ENCODE data around the gene NAV1.
"Not testable (repeated sequence)": the region's sequence is repeated elsewhere in the genome, so short reads cannot be mapped to it uniquely, and the experiment has no call there.

NAV1 gene

GRCh38 chr1:201545851-201546492, 7.0 kb downstream of the NAV1 start:
- 37 to 38% methylated on average over 9 of the region's 9 CpGs for WGBS, 2 experiments
- Histone ChIP-seq H3K4me1 (ENCODE audit: control insufficient read depth, insufficient read depth, low read length) (peaks cover 3% of the 10 kb centered on the region), H3K27ac (ENCODE audit: insufficient read depth, low read depth, low read length, poor library complexity, severe bottlenecking) (no peak overlapping the region), H3K9me3 (ENCODE audit: control insufficient read depth, low read length) (no peaks in the 10 kb centered on the region), H3K27me3 (ENCODE audit: control insufficient read depth, insufficient read depth, low read length, poor library complexity, severe bottlenecking) (peaks cover 10% of the 10 kb centered on the region), H3K4me3 (ENCODE audit: insufficient read depth, low read depth, low read length) (no peak overlapping the region), H3K36me3 (ENCODE audit: control insufficient read depth, insufficient read depth, low read length) (no peaks in the 10 kb centered on the region)

DNA sequence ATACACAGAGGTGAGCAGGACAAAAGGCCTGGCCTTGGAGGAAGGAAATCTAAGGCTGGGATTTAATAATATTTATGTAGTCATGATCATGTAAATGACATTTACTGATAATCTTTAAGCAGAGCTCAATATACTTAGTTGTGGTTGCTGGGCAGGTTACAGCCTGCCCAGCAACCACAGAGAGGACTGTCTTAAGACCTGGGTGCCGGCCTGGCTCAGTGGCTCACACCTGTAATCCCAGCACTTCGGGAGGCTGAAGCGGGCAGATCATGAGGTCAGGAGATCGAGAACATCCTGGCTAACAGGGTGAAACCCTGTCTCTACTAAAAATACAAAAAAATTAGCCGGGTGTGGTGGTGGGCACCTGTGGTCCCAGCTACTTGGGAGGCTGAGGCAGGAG, 10.6 kb downstream of the NAV1 start:
- not testable (repeated sequence) for H3K36me3 ChIP-seq (ENCODE audit: control insufficient read depth, insufficient read depth, low read length); H3K9me3 ChIP-seq (ENCODE audit: control insufficient read depth, low read length)
- 93 to 97% methylated on average over 5 of the region's 5 CpGs for WGBS, 2 experiments

GRCh38 chr1:201551096-201551495, 12.2 kb downstream of the NAV1 start:
- Histone ChIP-seq H3K9me3 (ENCODE audit: control insufficient read depth, low read length) (no peaks in the 10 kb centered on the region), H3K27me3 (ENCODE audit: control insufficient read depth, insufficient read depth, low read length, poor library complexity, severe bottlenecking) (no peaks in the 10 kb centered on the region), H3K4me3 (ENCODE audit: insufficient read depth, low read depth, low read length) (no peak overlapping the region), H3K36me3 (ENCODE audit: control insufficient read depth, insufficient read depth, low read length) (no peaks in the 10 kb centered on the region), H3K4me1 (ENCODE audit: control insufficient read depth, insufficient read depth, low read length) (no peaks in the 10 kb centered on the region), H3K27ac (ENCODE audit: insufficient read depth, low read depth, low read length, poor library complexity, severe bottlenecking) (no peak overlapping the region)
- 94 to 97% methylated on average over 3 of the region's 3 CpGs for WGBS, 2 experiments

More for the DNA sequence above, 10.6 kb downstream of the NAV1 start:
- not testable (repeated sequence) for H3K4me1 ChIP-seq (ENCODE audit: control insufficient read depth, insufficient read depth, low read length); H3K27me3 ChIP-seq (ENCODE audit: control insufficient read depth, insufficient read depth, low read length, poor library complexity, severe bottlenecking); H3K27ac ChIP-seq (ENCODE audit: insufficient read depth, low read depth, low read length, poor library complexity, severe bottlenecking); H3K4me3 ChIP-seq (ENCODE audit: insufficient read depth, low read depth, low read length)

DNA sequence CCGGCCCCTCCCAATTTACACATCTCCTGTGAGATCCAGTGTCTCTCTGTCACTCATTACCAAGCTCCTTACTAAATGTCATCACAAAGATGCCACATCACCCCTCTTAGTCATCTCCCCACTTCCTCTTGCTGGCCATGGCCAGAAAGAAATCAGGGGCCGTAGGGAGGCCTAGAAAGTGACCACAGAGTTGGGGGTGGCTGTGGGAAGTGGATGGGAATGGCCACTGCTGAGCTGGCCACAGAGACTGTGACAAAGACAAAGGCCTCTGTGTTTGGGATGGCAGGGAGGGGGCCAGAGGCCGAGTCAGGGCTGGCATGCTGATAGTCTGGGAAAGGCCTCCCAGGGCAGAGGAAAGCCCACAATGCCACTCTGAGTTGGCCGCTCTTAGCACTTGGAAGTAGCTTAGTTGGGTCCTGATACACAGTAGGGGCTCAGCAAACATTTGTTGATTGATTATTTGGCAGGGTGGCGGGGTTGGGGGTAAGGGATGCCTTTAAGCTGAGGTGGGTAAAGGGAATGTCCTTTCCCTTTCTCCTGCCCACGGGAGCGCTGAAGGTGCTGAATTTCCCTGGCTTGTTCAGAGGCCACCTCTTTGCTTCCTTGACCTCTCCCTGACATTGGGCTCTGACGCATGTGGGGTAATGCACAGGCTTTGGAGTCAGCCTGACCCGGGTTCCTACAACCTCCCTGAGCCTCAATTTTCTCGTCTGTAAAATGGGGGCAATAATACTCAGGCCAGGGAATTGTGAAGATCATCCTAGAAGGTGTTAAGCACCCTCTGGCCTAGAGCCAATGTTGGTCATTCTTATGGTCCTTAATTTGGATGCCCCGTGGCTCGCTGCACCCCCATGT, 13.2 kb downstream of the NAV1 start:
- Histone ChIP-seq H3K4me3 (ENCODE audit: insufficient read depth, low read depth, low read length) (no peak overlapping the region), H3K27ac (ENCODE audit: insufficient read depth, low read depth, low read length, poor library complexity, severe bottlenecking) (no peak overlapping the region), H3K36me3 (ENCODE audit: control insufficient read depth, insufficient read depth, low read length) (no peaks in the 10 kb centered on the region), H3K4me1 (ENCODE audit: control insufficient read depth, insufficient read depth, low read length) (no peaks in the 10 kb centered on the region), H3K27me3 (ENCODE audit: control insufficient read depth, insufficient read depth, low read length, poor library complexity, severe bottlenecking) (no peaks in the 10 kb centered on the region), H3K9me3 (ENCODE audit: control insufficient read depth, low read length) (no peaks in the 10 kb centered on the region)
- 81 to 85% methylated on average over 12 of the region's 12 CpGs for WGBS, 2 experiments

DNA sequence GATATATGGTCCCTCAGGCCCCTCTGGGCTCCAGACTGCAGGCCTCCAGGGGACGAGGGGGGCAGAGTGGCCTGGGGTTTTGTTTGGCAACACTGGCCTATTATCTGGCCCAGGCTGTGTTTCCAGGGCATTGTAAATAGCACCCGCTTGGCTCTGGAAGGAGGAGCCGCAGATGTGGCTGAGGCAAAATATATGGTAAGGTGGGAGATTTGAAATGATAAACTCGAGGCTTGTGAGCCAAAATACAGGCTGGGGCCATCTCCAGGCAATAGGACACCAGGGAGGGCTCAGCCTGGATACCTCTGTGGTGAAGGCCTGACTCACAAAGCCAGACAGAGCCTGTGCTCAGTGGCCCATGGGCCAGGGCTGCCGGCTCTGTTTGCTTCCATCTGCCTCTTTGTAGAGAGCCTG, 14.0 kb downstream of the NAV1 start:
- no peaks in the 10 kb centered on the region for H3K4me1 ChIP-seq (ENCODE audit: control insufficient read depth, insufficient read depth, low read length)
- no peaks in the 10 kb centered on the region for H3K9me3 ChIP-seq (ENCODE audit: control insufficient read depth, low read length)
- H3K27me3 ChIP-seq (ENCODE audit: control insufficient read depth, insufficient read depth, low read length, poor library complexity, severe bottlenecking), result no peaks in the 10 kb centered on the region
- no peak overlapping the region for H3K27ac ChIP-seq (ENCODE audit: insufficient read depth, low read depth, low read length, poor library complexity, severe bottlenecking)
- 69 to 73% methylated on average over 5 of the region's 5 CpGs for WGBS, 2 experiments
- H3K36me3 ChIP-seq (ENCODE audit: control insufficient read depth, insufficient read depth, low read length), result no peaks in the 10 kb centered on the region
- no peak overlapping the region for H3K4me3 ChIP-seq (ENCODE audit: insufficient read depth, low read depth, low read length)

DNA sequence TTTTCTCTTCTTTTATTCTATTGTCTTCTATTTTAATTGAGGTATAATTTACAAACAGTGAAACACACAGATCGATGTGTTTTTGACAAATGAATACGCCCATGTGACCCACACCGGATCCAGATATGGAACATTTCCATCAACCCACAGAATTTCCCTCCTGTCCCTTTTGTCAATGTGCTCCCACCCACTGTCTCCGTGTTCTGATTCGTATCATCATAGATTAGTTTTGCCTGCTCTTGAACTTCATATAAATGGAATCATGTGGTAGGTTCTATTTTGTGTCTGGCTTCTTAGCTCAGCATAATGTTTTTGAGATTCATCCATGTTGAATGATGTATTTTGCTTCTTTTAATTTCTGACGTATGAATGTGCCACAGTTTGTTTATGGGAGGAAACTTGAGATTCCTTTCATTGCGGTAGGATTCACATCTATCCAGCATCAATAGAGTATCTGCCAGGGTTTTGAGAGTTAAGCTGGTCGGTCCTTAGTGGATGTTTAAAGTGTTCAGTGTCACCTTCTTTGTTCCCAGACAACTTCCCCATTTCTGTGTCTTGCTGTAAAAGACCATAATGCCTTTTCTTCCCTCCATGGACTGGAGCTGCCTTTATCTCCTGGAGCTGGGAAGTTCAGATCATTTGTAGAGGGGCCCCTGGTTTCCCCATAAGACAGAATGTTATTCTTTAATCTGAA, 14.7 kb downstream of the NAV1 start:
- Histone ChIP-seq H3K36me3 (ENCODE audit: control insufficient read depth, insufficient read depth, low read length) (no peaks in the 10 kb centered on the region), H3K4me1 (ENCODE audit: control insufficient read depth, insufficient read depth, low read length) (no peaks in the 10 kb centered on the region), H3K27ac (ENCODE audit: insufficient read depth, low read depth, low read length, poor library complexity, severe bottlenecking) (no peak overlapping the region), H3K27me3 (ENCODE audit: control insufficient read depth, insufficient read depth, low read length, poor library complexity, severe bottlenecking) (no peaks in the 10 kb centered on the region), H3K9me3 (ENCODE audit: control insufficient read depth, low read length) (no peaks in the 10 kb centered on the region), H3K4me3 (ENCODE audit: insufficient read depth, low read depth, low read length) (no peak overlapping the region)
- 94 to 95% methylated on average over 8 of the region's 8 CpGs for WGBS, 2 experiments

DNA sequence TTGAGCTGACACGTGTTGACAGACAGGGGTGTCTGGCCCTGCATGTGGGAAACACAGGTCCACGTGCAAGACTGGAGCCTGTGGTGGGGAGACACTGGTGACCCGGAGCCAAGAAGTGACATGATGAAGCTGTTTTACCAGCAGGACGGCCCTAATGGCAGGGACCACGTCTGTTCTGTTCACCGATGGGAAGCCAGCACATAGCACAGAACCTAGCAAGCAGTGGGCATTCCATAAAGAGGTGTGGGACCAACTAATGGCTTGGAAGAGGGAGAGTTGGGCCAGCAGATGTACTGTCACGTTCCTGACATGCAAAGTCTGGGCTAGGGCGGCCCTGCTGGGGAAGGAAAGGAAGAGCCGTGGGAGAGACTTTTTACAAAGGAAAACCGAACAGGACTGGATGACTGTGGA, 15.3 kb downstream of the NAV1 start:
- H3K9me3 ChIP-seq (ENCODE audit: control insufficient read depth, low read length), result no peaks in the 10 kb centered on the region
- no peak overlapping the region for H3K27ac ChIP-seq (ENCODE audit: insufficient read depth, low read depth, low read length, poor library complexity, severe bottlenecking)
- no peak overlapping the region for H3K4me3 ChIP-seq (ENCODE audit: insufficient read depth, low read depth, low read length)
- no peaks in the 10 kb centered on the region for H3K27me3 ChIP-seq (ENCODE audit: control insufficient read depth, insufficient read depth, low read length, poor library complexity, severe bottlenecking)
- no peaks in the 10 kb centered on the region for H3K36me3 ChIP-seq (ENCODE audit: control insufficient read depth, insufficient read depth, low read length)
- 88 to 90% methylated on average over 10 of the region's 10 CpGs for WGBS, 2 experiments
- H3K4me1 ChIP-seq (ENCODE audit: control insufficient read depth, insufficient read depth, low read length), result no peaks in the 10 kb centered on the region

DNA sequence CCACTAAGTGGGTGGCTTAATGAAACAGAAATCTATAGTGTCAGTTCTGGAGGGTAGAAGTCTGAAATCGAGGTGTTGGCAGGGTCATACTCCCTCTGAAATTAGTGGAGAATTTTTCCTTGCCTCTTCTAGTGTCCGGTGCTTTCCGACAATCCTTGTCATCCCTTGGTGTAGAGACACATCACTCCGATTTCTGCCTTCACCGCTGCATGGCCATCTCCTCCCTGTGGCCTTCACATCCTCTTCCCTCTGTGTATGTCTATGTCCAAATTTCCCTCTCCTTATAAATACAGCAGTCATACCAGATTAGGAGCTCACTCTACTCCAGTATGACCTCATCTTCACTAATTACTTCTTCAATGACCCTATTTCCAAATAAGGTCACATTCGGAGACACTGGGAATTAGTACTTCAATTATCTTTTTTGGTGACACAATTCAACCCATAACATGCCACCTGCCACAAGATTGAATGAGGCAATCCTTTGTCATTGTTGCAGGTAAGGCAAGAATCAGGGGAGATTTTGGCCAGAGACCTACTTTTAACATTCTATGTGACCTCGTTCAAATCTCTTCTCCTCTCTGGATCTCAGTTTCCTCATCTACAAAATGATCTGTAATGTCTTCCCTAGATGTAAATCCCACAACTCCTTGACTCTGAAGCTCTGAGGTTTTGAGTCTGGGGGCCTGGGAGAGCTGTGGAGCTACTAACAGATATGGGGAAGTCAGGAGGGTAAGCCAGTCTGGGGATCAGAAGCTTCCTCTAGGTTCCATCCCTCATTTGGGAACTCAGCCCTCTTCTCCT, 16.1 kb downstream of the NAV1 start:
- no peak overlapping the region for H3K27ac ChIP-seq (ENCODE audit: insufficient read depth, low read depth, low read length, poor library complexity, severe bottlenecking)

DNA sequence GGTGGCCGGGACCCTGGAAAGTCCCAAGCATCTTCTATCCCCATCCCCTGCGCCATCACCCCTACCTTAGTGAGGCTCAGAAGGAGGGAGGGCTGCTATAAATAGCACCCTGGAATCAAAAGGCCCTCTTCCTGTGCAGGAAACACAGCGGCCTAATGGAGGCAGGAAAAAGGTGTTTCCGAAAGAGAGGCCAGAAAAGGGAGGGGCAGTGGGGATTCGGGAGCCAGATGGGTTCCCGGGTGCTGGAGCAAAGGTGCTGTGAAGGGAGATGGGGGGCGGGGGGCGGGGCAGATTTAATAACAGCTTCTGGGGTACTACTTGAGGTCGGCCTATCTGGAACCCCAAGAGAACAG, 16.6 kb downstream of the NAV1 start:
- H3K9me3 ChIP-seq (ENCODE audit: control insufficient read depth, low read length), result no peaks in the 10 kb centered on the region
- H3K4me3 ChIP-seq (ENCODE audit: insufficient read depth, low read depth, low read length), result no peak overlapping the region
- H3K36me3 ChIP-seq (ENCODE audit: control insufficient read depth, insufficient read depth, low read length), result no peaks in the 10 kb centered on the region
- WGBS, 2 experiments, result 90 to 95% methylated on average over 9 of the region's 9 CpGs
- no peak overlapping the region for H3K27ac ChIP-seq (ENCODE audit: insufficient read depth, low read depth, low read length, poor library complexity, severe bottlenecking)
- no peaks in the 10 kb centered on the region for H3K27me3 ChIP-seq (ENCODE audit: control insufficient read depth, insufficient read depth, low read length, poor library complexity, severe bottlenecking)
- no peaks in the 10 kb centered on the region for H3K4me1 ChIP-seq (ENCODE audit: control insufficient read depth, insufficient read depth, low read length)

More for the DNA sequence above, 16.1 kb downstream of the NAV1 start:
- 93 to 95% methylated on average over 7 of the region's 7 CpGs for WGBS, 2 experiments
- no peak overlapping the region for H3K4me3 ChIP-seq (ENCODE audit: insufficient read depth, low read depth, low read length)
- H3K4me1 ChIP-seq (ENCODE audit: control insufficient read depth, insufficient read depth, low read length), result no peaks in the 10 kb centered on the region
- H3K9me3 ChIP-seq (ENCODE audit: control insufficient read depth, low read length), result no peaks in the 10 kb centered on the region
- H3K27me3 ChIP-seq (ENCODE audit: control insufficient read depth, insufficient read depth, low read length, poor library complexity, severe bottlenecking), result no peaks in the 10 kb centered on the region
- no peaks in the 10 kb centered on the region for H3K36me3 ChIP-seq (ENCODE audit: control insufficient read depth, insufficient read depth, low read length)
